Tibial nerve (tissue), 4 donors: ENCODE data around the gene ACVR1.

Source experiments
- CTCF ChIP-seq, 5 experiments: fragments of 200-600 bp in 3 of 5; fragments of 450-650 bp in 2 of 5; sonication (generic) in 3 of 5; IDR thresholded peaks; one replicate each; pipeline ENCODE4 v1.5.1; 2016 to 2019; ENCODE audit warnings: antibody characterized with exemption in 5 of 5, mild to moderate bottlenecking in 3 of 5, moderate library complexity in 2 of 5
- EP300 ChIP-seq, 2 donors: sonication (generic); formaldehyde crosslinking; IDR thresholded peaks; one replicate each; pipeline ENCODE4 v1.6.1; 2017; ENCODE audit warnings: antibody characterized with exemption in 2 of 2, mild to moderate bottlenecking in 1 of 2

- no peak for TF ChIP-seq CTCF (IDR thresholded peaks at IDR 0.05)
- no peak for TF ChIP-seq EP300 (IDR thresholded peaks at IDR 0.05)
These were observed 8.4 kb downstream of the ACVR1 start for GRCh38 chr2:157867703-157868102.
